GM12864 (cell line): ENCODE results near the gene KRTAP5-6.

Experiments
- DNase-seq: peaks from one replicate; pipeline ENCODE4 v3.0.0-alpha.2; 2011; ENCODE audit warnings: low read depth
- H3K4me3 ChIP-seq: 2 replicates; pipeline ENCODE4 v1.5.1; 2011; ENCODE audit warnings: mild to moderate bottlenecking, low read depth, low read length, control low read depth
- TF ChIP-seq, protein P1 (sequence below): IDR thresholded peaks from 2 replicates; pipeline ENCODE4 v1.5.1; 2011; ENCODE audit warnings: low read depth, mild to moderate bottlenecking, moderate library complexity, low read length, control low read depth, inconsistent platforms; ENCODE audit errors: missing control alignments

Gene KRTAP5-6

DNA sequence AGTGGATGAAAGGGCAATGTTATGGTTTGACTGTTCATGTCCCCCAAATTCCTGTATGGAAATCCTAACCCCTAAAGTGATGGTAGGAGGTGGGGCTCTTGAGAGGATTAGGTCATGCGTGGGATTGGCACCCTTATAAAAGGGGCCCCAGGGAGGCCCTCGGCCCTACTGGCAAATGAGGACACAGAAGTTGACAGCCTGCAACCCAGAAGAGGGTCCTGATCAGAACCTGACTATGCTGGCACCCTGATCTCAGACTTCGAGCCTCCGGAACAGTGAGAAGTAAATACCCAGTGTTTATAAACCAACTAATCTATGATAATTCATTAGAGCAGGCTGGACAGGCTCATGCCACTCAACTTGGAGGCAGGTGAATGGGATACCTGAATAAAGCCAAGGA, 44.7 kb downstream of the KRTAP5-6 start:
- no peak overlapping the region for H3K4me3 ChIP-seq
- no peak for DNase-seq
- TF ChIP-seq, protein P1, sequence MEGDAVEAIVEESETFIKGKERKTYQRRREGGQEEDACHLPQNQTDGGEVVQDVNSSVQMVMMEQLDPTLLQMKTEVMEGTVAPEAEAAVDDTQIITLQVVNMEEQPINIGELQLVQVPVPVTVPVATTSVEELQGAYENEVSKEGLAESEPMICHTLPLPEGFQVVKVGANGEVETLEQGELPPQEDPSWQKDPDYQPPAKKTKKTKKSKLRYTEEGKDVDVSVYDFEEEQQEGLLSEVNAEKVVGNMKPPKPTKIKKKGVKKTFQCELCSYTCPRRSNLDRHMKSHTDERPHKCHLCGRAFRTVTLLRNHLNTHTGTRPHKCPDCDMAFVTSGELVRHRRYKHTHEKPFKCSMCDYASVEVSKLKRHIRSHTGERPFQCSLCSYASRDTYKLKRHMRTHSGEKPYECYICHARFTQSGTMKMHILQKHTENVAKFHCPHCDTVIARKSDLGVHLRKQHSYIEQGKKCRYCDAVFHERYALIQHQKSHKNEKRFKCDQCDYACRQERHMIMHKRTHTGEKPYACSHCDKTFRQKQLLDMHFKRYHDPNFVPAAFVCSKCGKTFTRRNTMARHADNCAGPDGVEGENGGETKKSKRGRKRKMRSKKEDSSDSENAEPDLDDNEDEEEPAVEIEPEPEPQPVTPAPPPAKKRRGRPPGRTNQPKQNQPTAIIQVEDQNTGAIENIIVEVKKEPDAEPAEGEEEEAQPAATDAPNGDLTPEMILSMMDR: no peak

DNA sequence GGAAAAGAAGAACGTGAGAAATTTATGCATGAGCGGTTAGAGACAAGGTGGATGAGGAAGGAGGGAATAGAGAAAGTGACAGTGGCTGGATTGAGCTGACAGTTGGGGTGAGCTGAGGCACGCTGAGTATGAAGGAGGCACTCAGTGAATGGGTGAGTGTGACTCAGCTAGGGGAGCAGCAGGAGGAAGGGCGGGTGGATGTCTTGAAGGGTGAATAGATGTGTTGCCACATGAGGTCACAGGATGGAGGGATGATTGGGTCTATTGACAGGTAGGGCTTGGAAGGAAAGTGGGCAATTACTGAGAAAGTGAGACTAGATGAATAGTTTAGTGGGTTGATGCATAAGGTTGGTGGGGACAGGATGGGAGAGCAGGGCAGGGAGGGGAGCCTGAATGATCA, 45.4 kb downstream of the KRTAP5-6 start:
- TF ChIP-seq, protein P1: no peak
- no peak overlapping the region for H3K4me3 ChIP-seq
- DNase-seq: no peak

DNA sequence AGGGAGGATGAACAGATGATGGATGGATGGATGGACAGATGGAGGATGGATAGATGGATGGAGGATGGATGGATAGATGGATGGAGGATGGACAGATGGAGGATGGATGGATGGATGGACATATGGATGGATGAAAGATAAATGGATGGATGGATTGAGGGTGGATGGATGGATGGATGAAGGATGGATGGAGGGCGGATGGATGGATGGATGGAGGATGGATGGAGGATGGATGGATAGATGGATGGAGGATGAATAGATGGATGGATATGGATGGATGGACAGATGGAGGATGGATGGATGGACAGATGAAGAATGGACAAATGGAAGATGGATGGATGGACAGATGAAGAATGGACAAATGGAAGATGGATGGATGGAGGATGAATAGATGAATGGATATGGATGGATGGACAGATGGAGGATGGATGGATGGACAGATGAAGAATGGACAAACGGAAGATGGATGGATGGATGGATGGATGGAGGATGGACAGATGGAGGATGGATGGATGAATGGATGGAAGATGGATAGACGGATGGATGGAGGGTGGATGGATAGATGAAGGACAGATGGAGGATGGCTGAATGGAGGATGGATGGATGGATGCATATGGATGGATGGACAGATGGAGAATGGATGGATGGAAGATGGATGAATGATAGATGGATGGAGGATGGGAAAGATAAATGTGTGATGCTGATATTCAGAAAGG, 46.0 kb downstream of the KRTAP5-6 start:
- DNase-seq: no peak
- TF ChIP-seq, protein P1: no peak
- H3K4me3 ChIP-seq: no peak overlapping the region

DNA sequence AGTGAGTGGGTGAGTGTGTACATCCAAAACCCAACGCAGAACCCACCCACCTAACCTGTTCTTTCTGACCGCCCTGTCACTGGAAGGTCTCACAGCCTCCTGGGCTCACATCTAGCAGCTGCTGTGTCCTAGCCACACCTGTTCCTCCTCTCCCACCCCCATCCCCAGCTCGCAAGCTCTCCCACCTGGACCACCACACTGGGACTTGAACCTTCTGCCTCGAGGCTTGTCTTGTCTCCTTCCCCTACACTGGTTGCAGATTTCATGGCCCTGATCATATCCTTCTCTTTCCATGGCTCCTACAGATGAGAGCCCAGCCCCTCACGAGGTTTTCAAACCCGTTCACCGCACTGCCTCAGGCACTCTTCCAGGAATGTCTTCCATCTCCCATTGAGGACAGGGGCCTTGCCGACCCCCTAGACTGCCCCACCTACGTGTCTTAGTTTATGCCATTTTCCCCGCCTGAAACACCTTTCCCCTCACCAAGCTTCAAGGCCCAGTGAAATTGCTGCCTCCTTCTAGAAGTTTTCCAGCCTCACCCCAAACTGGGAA, 46.7 kb downstream of the KRTAP5-6 start:
- H3K4me3 ChIP-seq: no peak overlapping the region
- TF ChIP-seq, protein P1: no peak
- no peak for DNase-seq

DNA sequence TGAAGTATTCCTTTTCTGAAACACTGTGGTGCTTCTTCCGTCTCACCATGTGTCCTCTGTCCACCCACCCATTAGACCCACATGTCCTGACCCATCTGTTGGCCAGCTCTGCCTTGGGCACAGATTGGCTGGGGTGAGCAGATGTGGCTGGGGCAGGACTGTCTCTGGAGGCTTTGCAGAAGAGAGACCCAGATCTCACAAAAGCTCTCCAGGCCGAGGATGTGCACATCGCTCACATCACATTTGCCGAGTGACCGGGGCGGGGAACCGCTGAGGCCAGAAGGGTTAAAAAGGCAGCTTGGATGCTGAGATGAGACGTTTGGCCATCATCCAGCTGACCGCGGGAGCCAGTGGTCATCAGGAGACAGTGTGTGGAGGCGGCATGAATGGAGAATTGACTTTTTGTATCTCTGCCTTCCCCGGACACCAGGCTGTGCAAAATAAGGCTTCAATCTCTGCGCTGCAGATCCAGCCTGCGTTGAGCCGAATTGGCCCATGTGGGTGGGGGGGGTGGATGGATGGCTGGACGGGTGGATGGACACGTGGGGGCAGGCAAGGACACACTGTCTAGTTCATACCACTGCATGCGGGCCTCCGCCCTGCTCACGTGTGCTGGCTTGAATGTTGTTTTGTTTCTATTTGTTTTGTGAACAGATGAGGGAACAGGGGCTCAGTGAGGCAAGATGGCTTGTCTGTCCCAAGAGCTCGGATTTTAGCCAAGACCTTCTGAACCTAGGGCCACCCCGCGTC, 47.3 kb downstream of the KRTAP5-6 start:
- DNase-seq: no peak
- no peak overlapping the region for H3K4me3 ChIP-seq
- TF ChIP-seq, protein P1: no peak

DNA sequence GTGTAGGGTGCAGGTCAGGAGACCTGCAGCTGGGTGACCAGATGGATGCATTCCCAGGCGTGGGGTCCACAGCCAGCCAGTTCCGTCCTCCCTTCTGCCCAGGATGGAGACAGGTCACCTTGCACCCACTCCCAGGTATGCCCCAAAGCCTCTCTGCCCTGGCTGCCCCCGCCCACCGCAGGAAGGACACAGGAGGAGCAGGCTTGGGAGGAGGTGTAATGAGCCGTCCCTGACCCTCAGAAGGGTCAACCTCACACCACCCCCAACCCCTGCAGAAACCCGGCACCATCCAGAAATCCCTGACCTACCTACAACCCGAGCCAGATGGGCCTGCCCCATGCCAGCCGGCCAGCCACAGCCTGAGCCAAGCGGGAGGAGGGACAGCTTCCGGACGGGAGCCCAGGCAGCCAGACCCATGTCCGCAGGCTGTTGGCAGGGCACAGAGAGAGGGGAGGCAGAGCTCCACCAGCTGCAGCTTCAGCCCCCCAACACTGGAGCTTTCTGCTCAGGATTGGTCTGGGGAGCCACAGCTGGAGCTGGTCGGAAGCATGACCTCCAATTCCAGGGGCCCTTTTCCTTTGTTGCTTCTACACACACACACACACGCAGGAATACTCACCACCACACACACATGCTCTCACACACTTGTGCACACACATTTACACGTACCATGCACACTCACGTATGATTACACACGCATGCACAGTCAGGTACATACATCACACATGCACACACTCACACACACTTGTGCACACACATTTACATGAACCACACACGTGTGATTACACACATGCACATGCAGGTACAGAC, 48.1 kb downstream of the KRTAP5-6 start:
- TF ChIP-seq, protein P1: no peak
- DNase-seq: no peak
- H3K4me3 ChIP-seq: no peak overlapping the region
